Measurements from ENCODE around the gene NFIX. TPM values are rescaled to one million over a fixed set of nuclear protein-coding genes. Genes with fewer than 3 reads are reported as not detected.

The NFIX gene
- polyA plus RNA-seq, 3 donors = 0.25 to 3.7 (median 0.90) TPM

GRCh38 chr19:13120817-13121216 is 125.5 kb downstream of the NFIX start:
- Histone ChIP-seq H3K4me2 (replicated peaks; ENCODE audit: extremely low read depth, low read length, poor library complexity, severe bottlenecking) (no peak overlapping the region), H3K9ac (ENCODE audit: insufficient read depth, low read length, poor library complexity, severe bottlenecking) (peak overlapping the region; percentile 6), H3K27me3 (ENCODE audit: control insufficient read depth in 2 of 2, insufficient read depth in 2 of 2, low read length in 2 of 2) (no peaks in the 10 kb centered on the region), H3K27ac (ENCODE audit: low read depth in 1 of 2, low read length in 2 of 2) (no peak overlapping the region), H2AFZ (ENCODE audit: insufficient read depth, low read depth, low read length, poor library complexity, severe bottlenecking) (no peak overlapping the region), H3K79me2 (ENCODE audit: insufficient read depth, low read length) (peaks cover 84% of the 10 kb centered on the region), H3K9me3 (replicated peaks in 1 of 2; ENCODE audit: control insufficient read depth in 1 of 2, insufficient read depth in 1 of 2, low read length in 2 of 2) (no peaks in the 10 kb centered on the region), H4K20me1 (ENCODE audit: insufficient read depth, low read length) (peaks cover 62% of the 10 kb centered on the region), H3K36me3 (replicated peaks in 1 of 2; ENCODE audit: control insufficient read depth in 1 of 2, insufficient read depth in 2 of 2, low read length in 2 of 2) (peaks cover 2 to 35% of the 10 kb centered on the region in 2 donors), H3K4me3 (replicated peaks in 1 of 3; ENCODE audit: low read depth in 2 of 3, low read length in 3 of 3) (no peak overlapping the region), H3K4me1 (ENCODE audit: control insufficient read depth in 1 of 2, insufficient read depth in 2 of 2, low read length in 2 of 2) (peaks cover 33 to 44% of the 10 kb centered on the region in 2 donors)
- Mint-ChIP-seq H3K4me1 (peaks cover 49% of the 10 kb centered on the region), H3K36me3 (peaks cover 14 to 32% of the 10 kb centered on the region in 2 donors), H3K9me3 (no peaks in the 10 kb centered on the region), H3K4me3 (no peak overlapping the region), H3K27ac (peak overlapping the region in 2 of 7 donors; percentile 13 to 60), H3K27me3 (ENCODE audit: low read depth in 3 of 3) (no peaks in the 10 kb centered on the region)
- WGBS (ENCODE audit: insufficient coverage) = 96% methylated on average over 8 of the region's 10 CpGs
- no peak for DNase-seq
- intact Hi-C loops (cut with micrococcal nuclease) = no loop called here
- TF ChIP-seq CTCF (IDR thresholded peaks at IDR 0.05) = no peak

- Histone ChIP-seq H3K79me2 (ENCODE audit: insufficient read depth, low read length) (peaks cover 84% of the 10 kb centered on the region), H4K20me1 (ENCODE audit: insufficient read depth, low read length) (peaks cover 67% of the 10 kb centered on the region), H3K4me2 (replicated peaks; ENCODE audit: extremely low read depth, low read length, poor library complexity, severe bottlenecking) (no peak overlapping the region), H3K9ac (ENCODE audit: insufficient read depth, low read length, poor library complexity, severe bottlenecking) (no peak overlapping the region), H3K4me3 (replicated peaks in 1 of 3; ENCODE audit: low read depth in 2 of 3, low read length in 3 of 3) (no peak overlapping the region), H3K36me3 (replicated peaks in 1 of 2; ENCODE audit: control insufficient read depth in 1 of 2, insufficient read depth in 2 of 2, low read length in 2 of 2) (peaks cover 4 to 43% of the 10 kb centered on the region in 2 donors), H3K4me1 (ENCODE audit: control insufficient read depth in 1 of 2, insufficient read depth in 2 of 2, low read length in 2 of 2) (peaks cover 27 to 35% of the 10 kb centered on the region in 2 donors), H2AFZ (ENCODE audit: insufficient read depth, low read depth, low read length, poor library complexity, severe bottlenecking) (no peak overlapping the region), H3K9me3 (replicated peaks in 1 of 2; ENCODE audit: control insufficient read depth in 1 of 2, insufficient read depth in 1 of 2, low read length in 2 of 2) (no peaks in the 10 kb centered on the region), H3K27ac (ENCODE audit: low read depth in 1 of 2, low read length in 2 of 2) (no peak overlapping the region), H3K27me3 (ENCODE audit: control insufficient read depth in 2 of 2, insufficient read depth in 2 of 2, low read length in 2 of 2) (no peaks in the 10 kb centered on the region)
- WGBS (ENCODE audit: insufficient coverage) = 96% methylated on average over 16 of the region's 18 CpGs
- Mint-ChIP-seq H3K9me3 (peaks cover 0 to under 1% (median 0%) of the 10 kb centered on the region in 7 donors), H3K36me3 (peaks cover 17 to 36% of the 10 kb centered on the region in 2 donors), H3K27me3 (ENCODE audit: low read depth in 3 of 3) (no peaks in the 10 kb centered on the region), H3K4me3 (no peak overlapping the region), H3K27ac (peak overlapping the region in 2 of 7 donors; percentile 38 to 74), H3K4me1 (peaks cover 44% of the 10 kb centered on the region)
- no peak for TF ChIP-seq CTCF (IDR thresholded peaks at IDR 0.05)
- intact Hi-C loops (cut with micrococcal nuclease) = no loop called here
- no peak for DNase-seq
Observed at GRCh38 chr19:13121551-13122274, 126.4 kb downstream of the NFIX start.
